Right lobe of liver (tissue), 6 donors: ENCODE measurements around the gene TSPAN32. TPM values are rescaled to one million over a fixed set of nuclear protein-coding genes. Genes with fewer than 3 reads are reported as not detected.
A peak's percentile ranks its signal among the peaks of the same experiment; 100 is the strongest.

ENCODE experiments used
- ATAC-seq, 4 donors: fragments of 200-7000 bp; cut with Tn5 transposase; one replicate each; pipeline ENCODE4 v1.9.1; 2020; ENCODE audit warnings: mild to moderate bottlenecking in 4 of 4, moderate library complexity in 4 of 4
- DNase-seq, 3 donors: peaks; one replicate each; pipeline ENCODE4 v3.0.0-alpha.2; 2020
- H3K27ac ChIP-seq, 3 donors: fragments of 200-600 bp; one replicate each; pipeline ENCODE4 v1.8.0; 2022
- H3K27me3 ChIP-seq, 2 donors: fragments of 200-600 bp; one replicate each; pipeline ENCODE4 v1.8.0; 2022
- H3K36me3 ChIP-seq, 4 donors: fragments of 200-600 bp; sonication (generic) in 1 of 4; one replicate each; pipeline versions ENCODE4 v1.5.1 to v1.8.0; 2017 to 2022; ENCODE audit warnings: control low read depth in 1 of 4
- H3K4me1 ChIP-seq, 4 donors: fragments of 200-600 bp; sonication (generic) in 1 of 4; one replicate each; pipeline versions ENCODE4 v1.5.1 to v1.8.0; 2017 to 2022; ENCODE audit warnings: control low read depth in 1 of 4
- H3K4me3 ChIP-seq, 3 donors: fragments of 200-600 bp; one replicate each; pipeline ENCODE4 v1.8.0; 2022
- H3K9me3 ChIP-seq, 4 donors: fragments of 200-600 bp; sonication (generic) in 1 of 4; one replicate each; pipeline versions ENCODE4 v1.5.1 to v1.8.0; 2017 to 2022; ENCODE audit warnings: control low read depth in 1 of 4
- POLR2A ChIP-seq: fragments of 450-650 bp; IDR thresholded peaks from one replicate; pipeline ENCODE4 v1.6.1; 2017; ENCODE audit warnings: antibody characterized with exemption, mild to moderate bottlenecking
- WGBS: methylation state at CpG from one replicate; pipeline ENCODE4 v1.1.6; 2018; ENCODE audit warnings: low coverage, low lambda C conversion rate; ENCODE audit not compliant: insufficient coverage; ENCODE audit errors: missing lambda C conversion rate; 5-methylcytosine and 5-hydroxymethylcytosine counted together
- intact Hi-C, 2 donors: fragments of 100-400 bp; cut with DNase I; formaldehyde crosslinking; loops; one replicate each; pipeline versions ENCODE4 v1.11.2 to v1.14.1; 2022
- total RNA-seq, 6 experiments: library from RNA; depleted of rRNA in 2 of 6; stranded (reverse); fragments of >200 nt in 2 of 6; fragmentation: NEBNext Ultra II Directional in 3 of 6; extraction: Animal tissue kit (Norgen Biotek cat#: 25700) in 3 of 6; gene quantifications; one replicate each; pipeline versions ENCODE4 v1.1.0 to v1.2.4, GENCODE V29; 2016 to 2023
- TF ChIP-seq, protein P1 (sequence below), 4 donors: fragments of 200-600 bp in 3 of 4; fragments of 450-650 bp in 1 of 4; IDR thresholded peaks; one replicate each; pipeline versions ENCODE4 v1.5.1 to v1.8.0; 2016 to 2022; ENCODE audit warnings: antibody characterized with exemption in 4 of 4, mild to moderate bottlenecking in 2 of 4
- donor health status: DM: no; HTN: yes; CAD: no.
- donor health status: DM: no; HTN: no; CAD: no.
- donor health status: DM: no; HTN: no; CAD: no.
- donor health status: DM: no; HTN: yes; CAD: no.
- donor health status: DM: no; HTN: yes; CAD: no.

The TSPAN32 gene
- total RNA-seq, 6 experiments from 2014 or later, result 0.24 to 1.2 (median 0.63) TPM; not detected in 2

GRCh38 chr11:2267306-2267850 is 34.4 kb upstream of the TSPAN32 start:
- no peak for TF ChIP-seq POLR2A
- TF ChIP-seq, protein P1, sequence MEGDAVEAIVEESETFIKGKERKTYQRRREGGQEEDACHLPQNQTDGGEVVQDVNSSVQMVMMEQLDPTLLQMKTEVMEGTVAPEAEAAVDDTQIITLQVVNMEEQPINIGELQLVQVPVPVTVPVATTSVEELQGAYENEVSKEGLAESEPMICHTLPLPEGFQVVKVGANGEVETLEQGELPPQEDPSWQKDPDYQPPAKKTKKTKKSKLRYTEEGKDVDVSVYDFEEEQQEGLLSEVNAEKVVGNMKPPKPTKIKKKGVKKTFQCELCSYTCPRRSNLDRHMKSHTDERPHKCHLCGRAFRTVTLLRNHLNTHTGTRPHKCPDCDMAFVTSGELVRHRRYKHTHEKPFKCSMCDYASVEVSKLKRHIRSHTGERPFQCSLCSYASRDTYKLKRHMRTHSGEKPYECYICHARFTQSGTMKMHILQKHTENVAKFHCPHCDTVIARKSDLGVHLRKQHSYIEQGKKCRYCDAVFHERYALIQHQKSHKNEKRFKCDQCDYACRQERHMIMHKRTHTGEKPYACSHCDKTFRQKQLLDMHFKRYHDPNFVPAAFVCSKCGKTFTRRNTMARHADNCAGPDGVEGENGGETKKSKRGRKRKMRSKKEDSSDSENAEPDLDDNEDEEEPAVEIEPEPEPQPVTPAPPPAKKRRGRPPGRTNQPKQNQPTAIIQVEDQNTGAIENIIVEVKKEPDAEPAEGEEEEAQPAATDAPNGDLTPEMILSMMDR (IDR thresholded peaks at IDR 0.05), result no peak
- intact Hi-C loops, result no loop called here
- DNase-seq, result peak in 1 of 3 donors; percentile 51
- 44% methylated on average over 2 of the region's 12 CpGs for WGBS
- Histone ChIP-seq H3K9me3 (no peaks in the 10 kb centered on the region), H3K36me3 (no peaks in the 10 kb centered on the region), H3K4me1 (peaks cover 0 to 10% (median 0%) of the 10 kb centered on the region in 4 donors), H3K4me3 (no peak overlapping the region), H3K27ac (no peak overlapping the region), H3K27me3 (peaks cover 0 to 17% of the 10 kb centered on the region in 2 donors)
- ATAC-seq, result no peak

GRCh38 chr11:2267851-2268728 is 33.7 kb upstream of the TSPAN32 start:
- WGBS, result 52% methylated on average over 4 of the region's 26 CpGs
- Histone ChIP-seq H3K9me3 (no peaks in the 10 kb centered on the region), H3K4me1 (peaks cover 0 to 10% (median 0%) of the 10 kb centered on the region in 4 donors), H3K4me3 (peak overlapping the region in 1 of 3 donors; percentile 46), H3K27ac (no peak overlapping the region), H3K36me3 (no peaks in the 10 kb centered on the region), H3K27me3 (peaks cover 0 to 17% of the 10 kb centered on the region in 2 donors)
- DNase-seq (peak in 2 of 3 donors; percentile 50 to 55), ATAC-seq (no peak)
- intact Hi-C loops, result no loop called here
- TF ChIP-seq, protein P1 (IDR thresholded peaks at IDR 0.05), result no peak
- no peak for TF ChIP-seq POLR2A

DNA sequence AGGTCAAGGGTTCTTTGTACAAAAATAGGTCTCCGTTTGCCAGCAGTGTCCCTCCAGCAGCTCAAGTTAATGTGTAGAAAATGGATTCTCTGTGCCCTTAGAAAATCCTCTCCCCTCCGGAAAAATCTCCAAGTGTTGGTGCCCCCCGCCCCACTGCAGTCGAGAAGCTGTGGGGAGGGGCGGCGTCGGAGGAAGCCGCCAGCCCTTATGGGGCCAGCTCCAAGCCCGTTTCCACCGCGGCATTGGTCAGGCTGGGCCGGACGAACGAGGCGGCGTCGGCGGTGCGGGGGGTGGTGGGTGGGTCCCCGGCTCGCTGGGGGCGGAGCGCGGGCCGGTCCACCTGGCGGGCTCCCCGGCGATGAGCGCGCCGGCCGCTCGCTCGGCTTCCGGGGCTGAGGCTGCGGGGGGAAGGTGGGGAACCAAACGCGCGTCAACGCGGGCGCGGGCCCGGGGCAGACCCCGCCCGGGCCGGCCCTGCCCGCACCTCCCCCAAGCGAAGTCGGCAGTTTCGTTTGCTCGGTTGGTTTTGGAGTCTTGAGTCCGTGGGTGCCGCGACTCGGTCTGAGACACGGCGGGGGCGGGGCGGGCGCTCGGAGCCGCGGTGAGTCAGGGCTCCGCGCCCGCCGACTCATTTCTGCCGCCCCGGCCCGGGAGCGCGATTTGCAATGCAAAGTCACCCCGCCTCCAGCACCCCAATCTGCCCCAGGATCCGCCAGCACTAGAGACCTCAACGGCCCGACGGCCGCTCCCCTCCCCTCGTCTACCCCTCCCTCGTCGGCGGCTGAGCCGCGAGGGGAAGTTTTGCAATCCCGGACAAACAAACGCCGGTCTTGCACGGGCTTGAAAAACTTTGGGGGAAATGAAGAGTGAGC is 32.8 kb upstream of the TSPAN32 start:
- H3K4me3 ChIP-seq, result peak overlapping the region; percentile 25 to 46 (median 37)

More for the DNA sequence above, 32.8 kb upstream of the TSPAN32 start:
- WGBS, result 2% methylated on average over 9 of the region's 89 CpGs
- TF ChIP-seq, protein P1 (IDR thresholded peaks at IDR 0.05), result no peak
- TF ChIP-seq POLR2A, result peak; percentile 15
- H3K27me3 ChIP-seq, result peaks cover 0 to 17% of the 10 kb centered on the region in 2 donors
- H3K4me1 ChIP-seq, result peaks cover 0 to 10% (median 0%) of the 10 kb centered on the region in 4 donors
- H3K27ac ChIP-seq, result peak overlapping the region; percentile 15 to 51 (median 43)
- H3K36me3 ChIP-seq, result no peaks in the 10 kb centered on the region
- intact Hi-C loops, result no loop called here
- no peaks in the 10 kb centered on the region for H3K9me3 ChIP-seq
- DNase-seq (peak; percentile 66 to 80 (median 67)), ATAC-seq (peak; percentile 47 to 64 (median 58))
